ENCODE results near the gene HPSE2.
"Not testable (repeated sequence)": the region's sequence is repeated elsewhere in the genome, so short reads cannot be mapped to it uniquely, and the experiment has no call there.

The HPSE2 gene

DNA sequence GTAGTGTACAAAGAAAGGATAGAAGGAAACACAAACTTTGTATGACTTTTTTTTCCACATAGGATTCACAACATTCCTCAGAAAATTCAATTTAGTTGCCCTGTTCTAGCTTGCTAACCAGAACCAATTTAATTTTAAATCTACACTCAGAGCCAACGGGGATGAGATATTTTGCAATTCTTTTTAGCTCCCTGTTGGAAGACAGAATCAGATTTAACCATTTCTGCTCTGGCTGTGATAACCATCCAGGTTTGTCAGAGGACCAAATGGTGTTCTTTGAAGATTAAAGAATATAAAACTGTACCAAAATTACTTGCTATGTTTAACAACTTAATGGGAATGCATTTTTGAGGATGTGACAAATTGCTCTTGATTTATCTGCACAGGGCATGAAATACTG, 319.7 kb downstream of the HPSE2 start:
- DNase-seq, result no peak

DNA sequence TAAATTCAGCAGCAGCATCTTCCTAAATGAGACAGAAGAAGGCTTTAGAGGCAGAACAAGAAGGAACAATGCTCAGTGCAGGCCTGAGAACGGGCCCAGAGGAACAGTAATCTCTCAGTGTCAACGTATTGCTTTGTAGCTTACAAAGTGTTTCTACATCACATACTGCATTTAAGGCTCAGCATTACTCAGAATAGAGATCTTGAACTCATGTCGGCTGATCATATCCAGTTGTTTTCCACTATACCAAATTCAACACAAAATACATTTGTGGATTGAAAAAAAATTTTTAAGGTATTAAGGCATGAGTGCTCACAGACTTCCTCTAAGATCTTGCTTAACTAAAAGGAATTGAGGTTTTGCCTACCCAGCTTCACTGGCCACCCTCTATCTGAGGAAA, 325.1 kb downstream of the HPSE2 start:
- DNase-seq, result no peak

DNA sequence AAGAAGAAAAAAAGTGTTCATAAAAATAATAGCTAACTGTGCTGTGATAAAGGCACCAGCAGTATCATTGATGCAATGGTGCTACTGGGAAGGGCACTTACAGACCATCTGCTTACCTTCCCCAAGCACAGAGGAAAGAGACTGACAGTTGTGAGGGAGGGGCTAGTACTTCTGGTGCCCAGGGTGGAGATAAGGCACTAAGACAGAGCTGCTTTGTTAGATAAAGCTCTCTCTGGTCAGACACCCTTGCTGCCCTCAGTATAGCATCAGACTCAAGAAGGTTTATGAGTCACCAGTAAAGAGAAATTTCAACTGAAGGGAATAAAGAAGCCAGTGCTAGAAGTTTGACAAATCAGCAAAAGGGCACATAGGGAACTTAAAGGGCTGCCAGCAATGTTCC, 325.6 kb downstream of the HPSE2 start:
- no peak for DNase-seq

DNA sequence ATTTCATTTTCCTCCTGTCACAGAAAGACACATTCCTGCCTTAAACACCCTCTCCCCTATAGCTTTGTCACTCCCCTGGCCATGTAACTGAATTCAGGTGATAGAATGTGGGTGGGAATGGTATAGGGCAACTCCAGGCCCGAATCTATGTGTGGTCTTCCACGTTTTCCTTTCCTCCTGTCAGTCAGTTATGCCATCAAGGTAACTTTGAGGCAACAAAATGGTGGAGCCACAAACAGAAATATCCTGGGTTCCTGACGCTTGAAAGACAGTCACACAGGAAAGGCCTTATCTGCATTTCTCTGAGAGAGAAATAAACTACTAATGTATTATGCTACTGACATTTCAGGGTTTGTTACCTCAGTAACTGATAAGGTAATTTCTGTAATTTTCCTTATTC, 326.8 kb downstream of the HPSE2 start:
- DNase-seq, result no peak

DNA sequence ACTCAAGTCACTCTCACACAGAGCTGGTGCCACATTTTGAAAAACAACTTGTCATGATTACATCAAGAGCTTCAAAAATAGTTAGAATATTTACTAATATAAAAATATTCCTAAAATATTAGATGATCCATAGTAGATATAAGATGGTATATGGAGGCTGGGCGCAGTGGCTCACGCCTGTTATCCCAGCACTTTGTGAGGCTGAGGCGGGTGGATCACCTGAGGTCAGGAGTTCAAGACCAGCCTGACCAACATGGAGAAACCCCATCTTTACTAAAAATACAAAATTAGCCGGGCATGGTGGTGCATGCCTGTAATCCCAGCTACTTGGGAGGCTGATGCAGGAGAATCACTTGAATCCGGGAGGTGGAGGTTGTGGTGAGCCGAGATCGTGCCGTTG, 327.4 kb downstream of the HPSE2 start:
- not testable (repeated sequence) for DNase-seq

DNA sequence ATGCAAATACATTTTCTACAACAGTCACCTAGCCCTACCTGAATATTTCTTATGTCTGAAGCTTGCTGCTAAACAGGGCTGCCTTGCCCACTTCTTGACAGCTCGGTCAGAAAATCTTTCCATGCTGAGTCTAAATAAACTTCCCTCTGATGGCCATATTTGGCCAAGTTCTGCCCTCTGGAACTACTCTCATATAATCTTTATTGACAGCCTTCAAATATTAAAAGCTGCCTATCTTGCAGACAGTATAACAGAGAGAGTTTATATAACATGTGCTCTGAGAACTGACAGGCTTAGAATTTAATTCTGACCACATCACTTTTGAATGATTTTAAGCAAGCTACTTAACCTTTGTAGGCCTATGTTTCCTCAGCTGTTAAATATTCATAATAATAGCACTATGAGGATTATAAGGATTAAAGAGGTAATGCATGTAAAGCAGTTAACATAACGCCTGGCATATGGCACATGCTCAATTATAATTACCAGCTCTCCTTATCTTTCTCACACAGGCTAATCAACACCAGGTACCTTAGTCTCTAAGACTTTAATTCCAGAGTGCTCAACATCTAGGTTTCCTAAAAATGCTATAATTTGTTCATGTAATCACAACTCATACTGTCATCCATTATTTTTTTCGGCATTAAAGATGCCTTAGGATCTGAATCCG, 334.1 kb downstream of the HPSE2 start:
- no peak for DNase-seq

DNA sequence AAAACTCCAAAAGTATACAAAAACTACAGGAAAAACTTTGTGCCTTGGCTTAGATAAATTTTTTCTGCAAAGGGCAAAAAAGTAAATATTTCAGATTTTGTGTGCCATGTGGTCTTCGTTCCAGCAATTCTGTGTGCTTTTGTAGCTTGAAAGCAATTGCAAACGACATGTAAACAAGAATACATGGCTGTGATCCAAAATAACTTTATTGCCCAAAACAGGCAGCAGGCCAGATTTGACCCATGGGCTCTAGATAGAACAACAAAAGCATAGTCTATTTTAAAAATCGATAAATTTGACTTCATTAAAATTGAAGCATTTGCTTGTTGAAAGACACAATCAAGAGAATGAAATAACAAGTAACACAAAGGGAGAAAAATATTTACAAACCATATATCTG, 336.6 kb downstream of the HPSE2 start:
- no peak for DNase-seq

DNA sequence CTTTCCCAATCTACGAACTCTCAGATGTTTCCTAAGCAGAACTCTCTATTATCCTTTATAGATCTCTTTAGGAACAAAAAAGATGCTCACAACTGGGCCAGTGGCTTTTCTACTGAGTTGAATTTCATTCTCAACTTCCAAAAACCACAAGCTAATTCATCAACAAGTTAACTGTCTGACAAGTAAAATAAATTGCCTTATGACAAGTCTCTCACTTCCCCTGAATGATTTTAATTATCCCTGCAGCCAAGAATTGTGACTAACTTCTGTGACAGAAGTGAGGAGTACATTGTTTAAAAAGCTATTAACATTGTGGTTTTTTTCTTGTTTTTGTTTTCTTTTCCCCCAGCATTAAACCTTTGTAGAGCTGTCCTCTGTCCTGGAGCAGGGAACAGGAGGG, 343.1 kb downstream of the HPSE2 start:
- DNase-seq, result no peak

DNA sequence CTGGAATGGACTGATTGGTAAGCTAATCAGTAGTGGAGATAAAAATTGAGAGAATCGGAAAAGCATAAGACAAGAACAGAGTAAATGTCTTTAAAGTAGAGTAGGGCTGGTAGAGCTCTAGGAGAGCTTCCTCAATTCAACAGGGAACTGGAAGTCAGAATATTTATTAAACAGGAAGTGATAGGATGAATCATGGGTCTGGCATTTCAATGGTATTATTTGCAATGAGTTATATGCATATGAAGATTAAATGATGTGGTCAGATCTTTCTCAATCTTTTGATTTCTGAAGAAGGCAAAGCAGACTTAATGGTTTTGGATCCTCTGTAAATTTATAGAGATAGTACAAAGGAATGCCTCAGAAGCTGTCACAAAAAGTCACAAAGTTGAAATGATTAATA, 349.0 kb downstream of the HPSE2 start:
- DNase-seq, result no peak

DNA sequence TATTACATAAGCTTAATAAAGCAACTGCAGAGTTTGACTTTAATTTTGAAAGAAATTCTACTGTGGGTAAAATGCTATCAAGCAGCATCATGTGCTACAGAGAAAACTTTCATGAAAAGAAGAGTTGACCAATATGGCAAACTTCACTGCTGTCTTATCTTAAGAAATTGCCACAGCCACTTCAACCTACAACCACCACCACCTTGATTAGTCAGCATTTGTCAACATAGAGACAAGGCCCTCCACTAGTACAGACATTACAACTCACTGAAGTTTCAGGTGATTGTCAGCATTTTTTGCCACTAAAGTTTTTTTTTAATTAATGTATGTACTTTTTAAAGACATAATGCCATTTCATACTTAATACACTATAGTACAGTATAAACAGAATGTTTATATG, 350.3 kb downstream of the HPSE2 start:
- DNase-seq, result no peak

DNA sequence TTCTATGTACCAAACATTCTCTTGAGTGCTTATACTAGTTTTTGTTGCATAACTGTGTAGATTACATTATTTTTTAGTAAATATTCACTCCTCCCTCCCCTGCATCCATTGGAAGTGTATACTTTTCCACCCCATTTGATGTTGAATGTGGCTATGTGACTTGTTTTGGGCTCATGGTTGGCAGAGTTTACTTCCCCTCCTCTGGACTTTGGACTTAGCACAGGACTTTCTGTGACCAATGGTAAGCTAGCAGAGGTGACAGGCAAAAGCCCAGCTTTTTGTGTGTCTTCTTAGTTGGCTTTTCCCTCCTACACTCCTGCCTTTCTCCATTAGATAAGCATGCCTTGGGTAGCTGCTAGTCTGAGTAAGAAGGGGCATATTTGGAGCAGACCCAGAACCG, 353.9 kb downstream of the HPSE2 start:
- no peak for DNase-seq

DNA sequence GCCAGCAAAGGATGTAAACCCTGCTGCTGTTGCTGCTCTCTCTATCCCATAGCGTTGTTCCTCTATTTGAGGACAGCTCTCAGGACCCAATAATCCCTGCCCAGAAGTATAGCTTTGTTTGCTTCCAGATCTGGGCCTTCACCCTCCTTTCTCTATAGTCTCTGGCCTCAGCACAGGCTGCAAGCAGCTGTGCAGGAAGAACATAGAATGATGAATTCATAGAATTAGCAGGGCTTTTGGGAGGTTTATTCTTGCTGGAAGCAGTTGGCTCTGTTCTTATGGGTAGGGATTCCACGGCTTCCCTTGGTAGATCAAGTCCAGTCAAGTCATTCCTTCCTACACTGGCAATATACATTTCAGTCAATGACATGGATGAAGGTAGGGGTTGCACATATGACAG, 354.7 kb downstream of the HPSE2 start:
- DNase-seq, result no peak

DNA sequence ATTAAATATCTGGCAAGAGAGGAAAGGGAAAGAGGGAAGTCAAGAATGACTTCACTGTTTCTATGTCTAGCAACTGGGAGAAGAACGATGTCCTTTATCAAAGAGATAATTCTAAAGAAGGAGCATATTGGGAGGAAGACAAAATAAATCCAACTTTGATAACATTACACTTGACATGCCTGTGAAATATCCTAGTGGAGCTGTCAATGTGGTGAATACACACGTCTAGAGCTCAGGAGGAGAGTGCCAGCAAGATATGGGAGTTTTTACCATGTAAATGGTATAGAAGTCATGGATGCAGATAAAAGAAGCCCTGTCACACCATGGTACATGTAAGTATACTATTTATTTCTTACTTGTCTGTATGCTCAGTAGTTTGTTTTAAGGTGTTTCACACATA, 356.7 kb downstream of the HPSE2 start:
- no peak for DNase-seq

DNA sequence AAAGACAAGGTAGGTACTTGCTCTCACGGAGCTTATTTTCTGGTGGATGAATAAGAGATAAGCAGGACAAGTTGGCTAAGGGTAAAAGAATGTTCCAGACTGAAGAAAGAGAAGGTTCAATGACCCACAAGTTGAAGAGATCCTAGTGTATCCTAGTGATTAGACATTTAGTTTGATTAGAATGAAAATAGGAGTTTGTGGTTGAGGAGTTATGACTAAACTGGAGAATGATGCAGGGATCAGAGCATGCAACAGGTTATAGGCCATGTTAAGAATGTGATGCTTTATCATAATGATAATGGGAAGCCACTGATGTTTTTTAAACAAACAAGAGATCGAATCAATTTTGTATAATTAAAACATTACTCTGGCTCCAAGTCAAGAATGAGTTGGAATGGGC, 357.2 kb downstream of the HPSE2 start:
- DNase-seq, result no peak

DNA sequence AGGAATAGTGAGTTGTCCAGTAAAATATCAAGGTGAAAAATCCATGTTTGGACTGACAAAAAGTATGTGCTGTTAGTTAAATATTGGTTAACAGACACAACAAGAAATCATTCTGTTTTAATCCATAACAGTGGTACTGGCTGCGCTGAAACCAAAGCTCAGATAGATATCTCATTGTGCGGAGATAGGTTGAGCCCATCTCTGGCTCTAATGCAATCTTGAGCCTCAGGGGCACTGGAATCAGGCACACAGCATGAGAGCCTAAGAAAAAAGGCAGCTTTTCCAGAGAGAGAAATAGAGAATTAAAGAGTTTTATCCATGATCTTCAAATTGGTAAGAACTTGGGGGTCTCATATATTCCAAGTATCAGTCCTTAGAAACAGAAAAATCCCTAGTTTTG, 373.7 kb downstream of the HPSE2 start:
- no peak for DNase-seq

DNA sequence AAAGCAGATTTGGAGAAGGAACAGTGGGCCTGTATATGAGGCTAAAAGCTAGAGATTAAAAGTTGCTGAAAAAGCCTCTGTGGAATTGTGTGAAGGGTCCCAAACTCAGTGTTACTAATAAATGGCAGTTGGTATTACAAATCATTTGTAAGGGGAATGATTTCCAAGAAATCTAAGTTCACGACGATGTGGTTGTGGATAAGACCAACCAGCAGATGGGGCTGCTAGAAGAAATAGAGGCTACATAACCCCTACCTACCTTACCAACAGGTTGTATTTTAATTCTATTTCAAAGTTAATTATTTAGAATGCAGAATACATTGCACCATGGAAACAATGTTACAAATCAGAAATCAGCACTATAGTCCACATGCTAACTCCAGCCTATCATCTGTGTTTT, 377.1 kb downstream of the HPSE2 start:
- no peak for DNase-seq

DNA sequence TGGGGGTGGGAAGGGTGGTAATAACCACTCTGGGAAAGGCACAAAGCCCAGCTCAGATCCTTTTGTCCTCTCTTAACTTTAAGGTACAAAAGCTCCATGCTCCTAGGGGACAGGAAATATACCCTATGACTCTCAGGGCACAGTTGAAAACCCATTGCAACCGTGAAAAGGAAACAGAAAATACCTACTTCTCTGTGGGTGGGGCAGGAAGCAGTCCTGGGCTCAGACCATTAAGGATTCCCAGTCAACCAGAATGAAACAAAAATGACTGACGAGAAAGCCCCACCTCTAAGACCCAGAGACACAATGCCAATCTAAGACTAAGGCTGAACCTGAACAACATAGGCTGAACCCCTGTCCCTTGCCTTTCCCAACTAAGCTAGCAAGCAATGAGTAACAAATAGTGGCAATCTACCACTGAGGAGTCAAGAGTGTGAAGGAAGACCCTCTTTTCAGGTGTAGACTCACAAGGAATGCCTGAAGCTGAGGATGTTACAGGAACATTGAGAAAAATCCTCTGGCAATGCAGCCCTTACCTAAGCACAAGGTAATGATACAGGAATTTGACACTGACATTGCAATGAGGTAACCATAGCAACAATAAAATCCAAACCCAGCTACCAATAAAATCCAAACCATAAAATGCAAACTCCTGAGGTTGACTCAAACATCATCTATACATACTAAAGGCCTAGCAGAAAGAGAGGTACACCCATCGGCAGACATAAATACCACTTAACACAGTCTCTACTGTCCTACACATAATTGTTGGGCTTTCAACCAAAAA, 380.1 kb downstream of the HPSE2 start:
- no peak for DNase-seq

DNA sequence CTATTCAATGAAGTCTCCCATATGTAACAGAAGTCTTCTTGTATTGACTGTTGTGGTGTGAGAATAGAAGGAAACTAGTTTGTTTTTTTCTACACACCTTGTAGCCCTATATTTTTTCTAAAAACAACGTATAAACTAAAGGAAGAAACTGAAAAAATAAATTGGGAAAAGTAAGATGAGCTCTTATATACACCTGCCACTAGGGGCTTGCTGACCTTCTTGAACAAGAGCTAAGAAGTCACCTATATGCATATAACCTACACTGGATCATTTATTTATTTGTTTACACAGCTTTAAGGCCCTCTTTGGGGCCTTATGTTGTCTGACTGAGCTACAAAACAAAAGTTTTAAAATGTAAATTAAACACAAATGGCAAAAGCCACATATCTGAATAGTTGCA, 383.0 kb downstream of the HPSE2 start:
- DNase-seq, result no peak

DNA sequence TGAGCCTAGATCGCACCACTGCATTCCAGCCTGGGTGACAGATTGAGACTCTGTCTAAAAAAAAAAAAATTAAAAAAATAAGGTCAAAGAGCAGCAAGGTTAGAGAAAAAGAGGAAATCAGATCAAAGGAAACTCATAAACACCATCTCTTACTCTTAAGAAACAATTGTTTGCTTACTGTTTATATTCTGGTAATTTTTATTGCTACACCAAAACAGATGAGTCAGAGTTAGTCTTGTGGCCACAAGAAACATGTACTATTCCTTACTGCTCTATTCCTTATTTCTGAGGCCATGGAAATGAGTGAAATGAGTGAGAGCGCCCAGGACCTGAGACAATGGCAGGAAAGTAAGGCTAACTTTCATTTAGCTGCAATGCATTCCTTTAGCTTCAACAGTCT, 387.3 kb downstream of the HPSE2 start:
- no peak for DNase-seq

DNA sequence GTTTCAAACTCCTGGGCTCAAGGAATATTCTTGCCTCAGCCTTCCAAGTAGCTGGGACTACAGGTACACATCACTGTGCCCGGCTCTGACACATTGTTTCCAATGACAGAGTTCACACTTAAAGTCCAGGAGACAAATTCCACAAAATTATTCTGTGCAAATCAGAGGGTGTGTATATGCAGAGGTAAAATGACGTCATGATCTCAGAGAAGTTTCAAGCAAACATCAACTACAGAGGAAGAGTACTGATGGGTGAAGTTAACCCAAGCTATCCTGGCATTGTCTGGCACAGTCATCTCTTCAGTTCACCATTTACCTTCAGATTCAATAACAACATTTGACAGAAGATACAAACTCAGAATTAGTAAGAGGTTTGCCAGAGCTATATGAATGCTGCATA, 388.9 kb downstream of the HPSE2 start:
- DNase-seq, result no peak

DNA sequence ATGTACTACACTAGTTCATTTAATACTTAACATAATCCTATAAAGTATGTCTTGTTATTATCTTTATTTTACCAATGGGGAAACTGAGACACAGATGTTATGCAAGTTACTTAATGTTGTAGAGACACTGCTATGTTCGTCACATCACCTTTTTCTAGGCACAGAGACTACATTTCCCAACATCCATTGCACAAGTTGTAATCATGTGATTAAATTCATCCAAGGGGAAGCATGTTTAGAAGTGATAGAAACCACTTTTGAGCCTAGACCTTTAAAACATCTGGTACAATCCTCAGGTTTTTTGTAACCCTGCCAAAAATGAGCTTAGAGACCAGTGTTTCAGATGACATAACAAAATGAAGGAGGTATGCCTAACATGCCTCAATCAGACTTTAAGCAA, 402.1 kb downstream of the HPSE2 start:
- DNase-seq, result no peak

DNA sequence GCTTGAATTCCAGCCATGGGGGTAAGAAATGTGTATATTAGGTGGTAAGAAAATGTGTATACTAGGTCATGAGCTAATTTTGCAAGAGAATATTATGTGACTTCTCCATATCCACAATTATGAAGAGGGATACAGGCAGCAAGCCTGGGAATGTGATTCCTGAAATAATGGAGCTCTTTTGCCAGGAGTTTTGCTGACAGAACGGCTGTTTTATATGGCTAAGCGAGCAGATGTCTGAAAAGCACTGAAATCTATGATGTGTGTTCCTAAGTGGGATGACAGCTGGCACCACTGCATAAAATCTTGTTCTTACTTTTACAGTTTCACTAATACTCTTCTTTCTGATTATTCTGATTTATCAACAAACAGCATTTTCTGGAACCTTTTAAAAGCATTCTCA, 402.9 kb downstream of the HPSE2 start:
- DNase-seq, result no peak

DNA sequence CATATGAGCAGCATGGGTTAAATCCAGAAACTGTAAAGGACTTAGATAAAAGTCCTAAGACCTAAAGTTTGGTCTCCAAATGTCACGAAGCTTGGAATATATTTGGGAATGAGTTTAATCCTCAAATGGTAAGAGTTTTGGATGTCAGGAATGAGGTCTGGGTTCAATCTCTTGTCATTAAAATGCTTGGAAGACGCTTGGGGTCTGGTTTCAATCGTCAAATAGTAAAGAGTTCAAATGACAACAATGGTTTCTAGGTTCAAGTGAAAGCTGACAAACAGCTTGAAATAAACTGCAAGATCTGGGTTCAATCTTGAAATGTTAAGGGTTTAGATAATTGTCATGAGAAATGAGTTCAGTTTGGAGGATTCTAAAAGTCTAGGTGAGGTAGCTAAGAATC, 403.5 kb downstream of the HPSE2 start:
- no peak for DNase-seq

DNA sequence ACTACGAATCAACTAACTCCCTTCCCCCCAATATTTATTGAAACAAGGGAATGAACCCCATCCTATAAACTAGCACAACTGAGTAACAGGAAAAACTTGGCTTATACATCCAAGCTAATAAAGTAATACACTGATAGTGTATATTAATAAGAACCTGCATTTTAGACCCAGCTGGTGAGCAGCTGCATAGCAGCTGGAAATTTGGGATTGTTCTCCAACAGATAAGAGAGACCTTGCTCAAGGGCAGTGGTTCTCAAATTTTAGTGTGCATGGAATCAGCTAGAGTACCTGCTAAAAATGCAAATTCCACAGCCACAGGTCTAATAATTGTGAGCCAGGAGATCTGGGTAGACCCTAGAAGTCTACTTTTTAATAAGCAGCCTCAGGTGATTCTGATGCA, 404.3 kb downstream of the HPSE2 start:
- DNase-seq, result no peak

DNA sequence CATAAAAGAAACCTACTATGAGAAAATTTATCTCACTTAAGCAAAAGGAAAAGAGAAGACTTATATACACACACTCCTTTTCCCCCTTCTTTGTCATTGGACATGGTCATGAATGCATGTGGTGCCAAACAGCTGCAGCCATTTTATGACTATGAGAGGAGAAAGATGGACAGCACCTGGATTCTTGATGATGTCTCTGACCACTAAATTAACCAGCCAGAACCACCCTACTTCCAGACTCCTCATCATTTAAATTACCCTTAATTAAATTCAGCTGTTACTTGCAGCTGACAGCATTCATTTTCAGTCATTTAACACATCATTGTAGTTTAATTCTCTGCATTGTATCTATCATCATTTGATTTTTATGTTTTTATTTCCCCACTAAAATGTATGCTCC, 409.9 kb downstream of the HPSE2 start:
- DNase-seq, result no peak

All from CD4-positive, alpha-beta T cell treated with Interleukin-15 for 1 hour (primary cell).